ENCODE results near the gene FREM2. TPM values are rescaled to one million over a fixed set of nuclear protein-coding genes. Genes with fewer than 3 reads are reported as not detected.

FREM2 gene
- total and polyA plus RNA-seq, 4 donors: 1.6 to 58.3 (median 9.4) TPM

DNA sequence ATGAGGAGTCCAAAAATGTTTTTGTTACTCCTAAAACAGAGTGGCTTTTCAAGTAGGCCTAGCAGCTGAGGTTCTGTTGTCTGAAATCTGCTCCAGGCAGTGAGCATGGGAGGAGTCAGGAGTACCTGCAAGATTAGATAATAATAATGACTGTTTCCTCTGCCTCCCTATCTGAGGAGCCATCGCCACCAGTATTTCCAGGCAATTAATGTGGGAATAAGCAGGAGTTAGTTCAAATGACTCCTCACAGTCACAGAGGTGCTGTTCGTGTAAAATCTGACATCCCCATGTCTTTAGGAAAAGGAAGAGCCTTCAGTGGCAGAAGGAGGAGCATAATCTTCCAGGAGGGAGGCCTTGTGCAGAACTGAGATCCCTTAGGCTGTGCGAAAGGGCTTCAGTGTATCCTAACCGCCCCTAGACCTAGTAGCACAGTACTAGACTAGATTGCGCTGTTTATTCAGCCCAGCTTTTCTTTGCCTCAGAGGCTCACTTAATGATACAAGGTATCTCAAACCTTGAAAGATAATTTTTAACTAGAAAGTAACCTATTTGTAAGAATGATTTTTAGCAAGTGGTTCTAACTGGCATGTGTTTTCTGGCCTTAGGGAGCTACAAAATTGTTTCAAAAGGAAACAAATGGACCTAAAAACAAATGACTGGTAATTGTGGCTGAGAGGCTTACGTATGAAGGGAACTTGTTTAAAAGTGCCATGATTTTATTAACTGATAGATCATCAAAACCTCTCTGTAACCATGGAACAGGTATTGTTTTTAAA is 49.0 kb downstream of the FREM2 start:
- 78 to 79% methylated on average over 6 of the region's 6 CpGs for WGBS, 2 donors
- no peaks in the 10 kb centered on the region for H3K9me3 ChIP-seq (ENCODE audit: control insufficient read depth in 4 of 4, insufficient read depth in 3 of 4, low read length in 3 of 4)
- ATAC-seq (ENCODE audit: insufficient read depth, low FRiP score) (no peak), DNase-seq (peak in 1 of 3 donors; percentile 15)
- no peaks in the 10 kb centered on the region for H3K4me1 ChIP-seq (ENCODE audit: control insufficient read depth in 5 of 5, insufficient read depth in 5 of 5, low read length in 5 of 5)
- no peaks in the 10 kb centered on the region for H3K36me3 ChIP-seq (ENCODE audit: control insufficient read depth in 4 of 4, insufficient read depth in 4 of 4, low read length in 4 of 4)
- no peak overlapping the region for H3K9ac ChIP-seq (ENCODE audit: insufficient read depth in 1 of 2, low read length in 2 of 2)
- no peaks in the 10 kb centered on the region for H3K27me3 ChIP-seq (ENCODE audit: control insufficient read depth in 3 of 3, insufficient read depth in 3 of 3, low read length in 2 of 3)
- TF ChIP-seq, protein P1, sequence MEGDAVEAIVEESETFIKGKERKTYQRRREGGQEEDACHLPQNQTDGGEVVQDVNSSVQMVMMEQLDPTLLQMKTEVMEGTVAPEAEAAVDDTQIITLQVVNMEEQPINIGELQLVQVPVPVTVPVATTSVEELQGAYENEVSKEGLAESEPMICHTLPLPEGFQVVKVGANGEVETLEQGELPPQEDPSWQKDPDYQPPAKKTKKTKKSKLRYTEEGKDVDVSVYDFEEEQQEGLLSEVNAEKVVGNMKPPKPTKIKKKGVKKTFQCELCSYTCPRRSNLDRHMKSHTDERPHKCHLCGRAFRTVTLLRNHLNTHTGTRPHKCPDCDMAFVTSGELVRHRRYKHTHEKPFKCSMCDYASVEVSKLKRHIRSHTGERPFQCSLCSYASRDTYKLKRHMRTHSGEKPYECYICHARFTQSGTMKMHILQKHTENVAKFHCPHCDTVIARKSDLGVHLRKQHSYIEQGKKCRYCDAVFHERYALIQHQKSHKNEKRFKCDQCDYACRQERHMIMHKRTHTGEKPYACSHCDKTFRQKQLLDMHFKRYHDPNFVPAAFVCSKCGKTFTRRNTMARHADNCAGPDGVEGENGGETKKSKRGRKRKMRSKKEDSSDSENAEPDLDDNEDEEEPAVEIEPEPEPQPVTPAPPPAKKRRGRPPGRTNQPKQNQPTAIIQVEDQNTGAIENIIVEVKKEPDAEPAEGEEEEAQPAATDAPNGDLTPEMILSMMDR (IDR thresholded peaks at IDR 0.05; ENCODE audit: control extremely low read depth, extremely low read depth): no peak
- no peak overlapping the region for H3K27ac ChIP-seq (ENCODE audit: low read depth in 1 of 2, low read length in 1 of 2)
- no peak overlapping the region for H3K4me3 ChIP-seq

DNA sequence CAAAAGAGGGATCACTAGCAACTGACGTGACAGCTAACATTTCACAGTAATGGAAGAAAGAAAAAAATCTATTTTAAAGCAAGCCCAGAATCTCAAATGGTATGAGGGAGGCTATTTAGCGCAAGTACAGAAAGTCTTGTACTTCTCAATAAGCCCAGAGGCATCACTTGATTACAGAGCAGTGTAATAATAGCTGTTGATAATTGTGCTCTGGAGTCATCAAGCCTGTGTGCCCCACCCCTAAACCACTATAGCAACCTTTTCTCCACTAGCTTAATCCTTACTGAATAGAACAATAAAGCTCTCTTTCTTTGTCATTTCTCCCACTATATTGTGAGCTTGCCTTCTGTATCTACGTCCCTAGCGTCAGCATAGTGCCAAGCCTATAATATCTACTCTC is 56.6 kb downstream of the FREM2 start:
- 66% methylated on average over 4 of the region's 4 CpGs for WGBS, 2 donors
- H3K36me3 ChIP-seq (ENCODE audit: control insufficient read depth in 4 of 4, insufficient read depth in 4 of 4, low read length in 4 of 4): no peaks in the 10 kb centered on the region
- DNase-seq (no peak), ATAC-seq (ENCODE audit: insufficient read depth, low FRiP score) (no peak)
- no peaks in the 10 kb centered on the region for H3K4me1 ChIP-seq (ENCODE audit: control insufficient read depth in 5 of 5, insufficient read depth in 5 of 5, low read length in 5 of 5)
- TF ChIP-seq, protein P1 (IDR thresholded peaks at IDR 0.05; ENCODE audit: control extremely low read depth, extremely low read depth): no peak
- no peak overlapping the region for H3K27ac ChIP-seq (ENCODE audit: low read depth in 1 of 2, low read length in 1 of 2)
- H3K27me3 ChIP-seq (ENCODE audit: control insufficient read depth in 3 of 3, insufficient read depth in 3 of 3, low read length in 2 of 3): no peaks in the 10 kb centered on the region
- H3K4me3 ChIP-seq: no peak overlapping the region
- H3K9ac ChIP-seq (ENCODE audit: insufficient read depth in 1 of 2, low read length in 2 of 2): no peak overlapping the region
- H3K9me3 ChIP-seq (ENCODE audit: control insufficient read depth in 4 of 4, insufficient read depth in 3 of 4, low read length in 3 of 4): no peaks in the 10 kb centered on the region

DNA sequence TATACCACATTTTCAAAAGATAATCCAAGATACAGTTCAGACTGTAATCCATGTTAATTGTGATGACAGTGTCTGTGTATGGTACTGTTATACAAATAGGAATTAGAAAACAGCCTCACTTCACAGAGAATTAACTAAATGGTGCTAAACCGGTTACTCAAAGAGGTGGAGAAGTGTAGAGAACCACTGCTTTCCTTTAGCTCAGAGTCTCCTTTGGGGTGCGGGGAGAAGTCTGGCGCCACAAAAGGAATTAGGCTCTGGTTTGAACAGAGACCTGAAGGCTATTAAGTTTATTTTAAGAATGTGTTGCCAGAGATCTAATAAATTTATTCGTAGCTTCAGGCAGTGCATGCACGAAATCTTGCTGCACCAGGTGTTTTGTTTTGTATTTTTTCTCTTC is 65.8 kb downstream of the FREM2 start:
- 37 to 50% methylated on average over 5 of the region's 5 CpGs for WGBS, 2 donors
- no peaks in the 10 kb centered on the region for H3K27me3 ChIP-seq (ENCODE audit: control insufficient read depth in 3 of 3, insufficient read depth in 3 of 3, low read length in 2 of 3)
- no peaks in the 10 kb centered on the region for H3K4me1 ChIP-seq (ENCODE audit: control insufficient read depth in 5 of 5, insufficient read depth in 5 of 5, low read length in 5 of 5)
- no peak for ATAC-seq (ENCODE audit: insufficient read depth, low FRiP score)
- H3K36me3 ChIP-seq (ENCODE audit: control insufficient read depth in 4 of 4, insufficient read depth in 4 of 4, low read length in 4 of 4): no peaks in the 10 kb centered on the region
- TF ChIP-seq, protein P1 (IDR thresholded peaks at IDR 0.05; ENCODE audit: control extremely low read depth, extremely low read depth): no peak
- DNase-seq: peak in 2 of 3 donors; percentile 24 to 56
- H3K9ac ChIP-seq (ENCODE audit: insufficient read depth in 1 of 2, low read length in 2 of 2): peak overlapping the region in 1 of 2 donors; percentile 14
- H3K9me3 ChIP-seq (ENCODE audit: control insufficient read depth in 4 of 4, insufficient read depth in 3 of 4, low read length in 3 of 4): no peaks in the 10 kb centered on the region
- H3K4me3 ChIP-seq: no peak overlapping the region
- no peak overlapping the region for H3K27ac ChIP-seq (ENCODE audit: low read depth in 1 of 2, low read length in 1 of 2)
